ENCODE data around the gene SRP9.

DNA sequence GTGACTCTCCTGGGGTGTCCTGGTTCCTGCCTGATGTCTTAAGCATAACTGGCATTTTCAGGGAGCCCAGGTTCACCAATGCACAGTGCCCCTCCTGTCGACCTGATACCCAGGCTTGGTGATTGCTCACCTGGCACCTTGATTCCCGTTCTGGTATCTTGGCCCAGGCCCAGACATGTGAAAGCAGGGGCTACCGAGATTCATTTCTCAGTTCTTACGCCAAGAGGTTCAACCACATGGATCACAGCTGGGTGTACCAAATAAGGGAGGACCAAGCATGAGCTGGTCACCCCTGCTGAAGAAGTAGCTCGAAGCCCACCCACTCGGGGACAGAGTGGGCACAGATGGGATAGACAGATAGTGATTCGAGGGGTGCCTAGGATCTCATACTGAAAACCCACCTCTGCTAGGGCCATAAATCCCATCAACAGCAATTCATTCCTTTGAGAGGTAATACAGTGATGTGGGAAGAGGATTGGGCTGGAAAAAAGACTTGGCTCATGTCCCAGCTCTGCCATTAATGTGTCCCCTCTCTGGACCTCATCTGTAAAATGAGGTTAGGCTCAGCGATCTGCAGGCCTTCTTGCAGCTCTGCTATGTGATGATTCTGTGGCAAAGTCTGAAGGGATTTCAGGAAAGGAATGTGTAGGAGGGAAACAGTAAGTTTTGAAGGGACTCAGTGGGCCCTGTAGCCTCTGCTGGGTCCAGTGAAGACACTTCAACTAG is 35.0 kb downstream of the SRP9 start:
- no peak for TF ChIP-seq CTCF (IDR thresholded peaks at IDR 0.05)
- no peak for TF ChIP-seq POLR2AphosphoS5 (IDR thresholded peaks at IDR 0.05; ENCODE audit: low read depth, low read length)
- TF ChIP-seq REST (IDR thresholded peaks at IDR 0.05; ENCODE audit: insufficient read depth in 1 of 2, low read depth in 2 of 2, low read length in 1 of 2) = no peak

Measured in Panc1 (cell line).